GM12864 (cell line): Measurements from ENCODE around the gene NPPB.

Experiments
- DNase-seq: peaks from one replicate; pipeline ENCODE4 v3.0.0-alpha.2; 2011; ENCODE audit warnings: low read depth
- H3K4me3 ChIP-seq: 2 replicates; pipeline ENCODE4 v1.5.1; 2011; ENCODE audit warnings: mild to moderate bottlenecking, low read depth, low read length, control low read depth
- TF ChIP-seq, protein P1 (sequence below): IDR thresholded peaks from 2 replicates; pipeline ENCODE4 v1.5.1; 2011; ENCODE audit warnings: low read depth, mild to moderate bottlenecking, moderate library complexity, low read length, control low read depth, inconsistent platforms; ENCODE audit errors: missing control alignments

The NPPB gene

DNA sequence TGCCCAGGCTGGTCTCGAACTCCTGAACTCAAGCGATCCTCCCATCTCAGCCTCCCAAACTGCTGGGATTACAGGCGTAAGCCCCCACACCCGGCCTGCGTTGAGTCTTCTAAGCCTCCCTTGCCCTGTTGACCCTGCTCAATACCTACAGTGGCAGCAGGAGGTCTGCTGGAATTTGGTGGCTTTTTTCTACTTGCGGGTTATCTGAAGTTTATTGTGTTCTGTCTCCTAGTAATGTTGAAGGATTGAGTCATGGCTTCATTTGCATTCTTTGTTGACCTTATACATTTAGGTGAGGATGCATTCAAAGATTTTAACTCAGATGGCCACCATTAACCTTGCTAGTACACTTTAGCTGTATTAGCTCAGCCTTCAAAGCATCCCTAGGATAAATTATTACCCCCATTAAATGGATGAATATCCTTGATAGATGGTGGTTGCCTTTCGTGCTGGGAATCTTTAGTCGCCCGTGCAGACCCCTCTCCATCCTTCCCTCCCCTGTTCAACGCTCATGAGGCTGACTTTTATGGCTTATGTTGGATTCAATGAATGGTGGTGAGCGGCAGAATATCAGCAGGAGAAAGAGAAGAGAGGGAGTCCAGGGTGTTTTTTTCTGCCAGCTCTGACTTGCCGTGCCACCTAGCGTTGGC is 9.7 kb upstream of the NPPB start:
- DNase-seq = no peak
- TF ChIP-seq, protein P1, sequence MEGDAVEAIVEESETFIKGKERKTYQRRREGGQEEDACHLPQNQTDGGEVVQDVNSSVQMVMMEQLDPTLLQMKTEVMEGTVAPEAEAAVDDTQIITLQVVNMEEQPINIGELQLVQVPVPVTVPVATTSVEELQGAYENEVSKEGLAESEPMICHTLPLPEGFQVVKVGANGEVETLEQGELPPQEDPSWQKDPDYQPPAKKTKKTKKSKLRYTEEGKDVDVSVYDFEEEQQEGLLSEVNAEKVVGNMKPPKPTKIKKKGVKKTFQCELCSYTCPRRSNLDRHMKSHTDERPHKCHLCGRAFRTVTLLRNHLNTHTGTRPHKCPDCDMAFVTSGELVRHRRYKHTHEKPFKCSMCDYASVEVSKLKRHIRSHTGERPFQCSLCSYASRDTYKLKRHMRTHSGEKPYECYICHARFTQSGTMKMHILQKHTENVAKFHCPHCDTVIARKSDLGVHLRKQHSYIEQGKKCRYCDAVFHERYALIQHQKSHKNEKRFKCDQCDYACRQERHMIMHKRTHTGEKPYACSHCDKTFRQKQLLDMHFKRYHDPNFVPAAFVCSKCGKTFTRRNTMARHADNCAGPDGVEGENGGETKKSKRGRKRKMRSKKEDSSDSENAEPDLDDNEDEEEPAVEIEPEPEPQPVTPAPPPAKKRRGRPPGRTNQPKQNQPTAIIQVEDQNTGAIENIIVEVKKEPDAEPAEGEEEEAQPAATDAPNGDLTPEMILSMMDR = no peak
- no peak overlapping the region for H3K4me3 ChIP-seq

DNA sequence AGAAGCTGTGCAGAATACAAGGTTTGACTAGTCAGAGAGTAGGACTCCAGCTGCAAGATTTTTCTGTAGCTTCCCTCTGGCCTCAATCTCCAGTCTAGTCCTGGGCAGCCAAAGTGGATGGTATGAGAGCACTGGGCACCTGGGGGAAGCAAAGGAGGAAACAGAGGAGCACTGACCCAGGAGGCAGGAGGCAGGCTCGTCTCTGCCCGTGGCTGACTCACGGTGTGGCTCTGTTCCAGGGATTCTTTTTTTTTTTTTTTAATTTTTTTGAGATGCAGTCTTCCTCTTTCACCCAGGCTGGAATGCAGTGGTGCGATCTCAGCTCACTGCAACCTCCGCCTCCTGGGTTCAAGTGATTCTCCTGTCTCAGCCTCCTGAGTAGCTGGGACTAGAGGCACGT is 4.1 kb upstream of the NPPB start:
- H3K4me3 ChIP-seq = no peak overlapping the region
- TF ChIP-seq, protein P1 = no peak
- DNase-seq = no peak

DNA sequence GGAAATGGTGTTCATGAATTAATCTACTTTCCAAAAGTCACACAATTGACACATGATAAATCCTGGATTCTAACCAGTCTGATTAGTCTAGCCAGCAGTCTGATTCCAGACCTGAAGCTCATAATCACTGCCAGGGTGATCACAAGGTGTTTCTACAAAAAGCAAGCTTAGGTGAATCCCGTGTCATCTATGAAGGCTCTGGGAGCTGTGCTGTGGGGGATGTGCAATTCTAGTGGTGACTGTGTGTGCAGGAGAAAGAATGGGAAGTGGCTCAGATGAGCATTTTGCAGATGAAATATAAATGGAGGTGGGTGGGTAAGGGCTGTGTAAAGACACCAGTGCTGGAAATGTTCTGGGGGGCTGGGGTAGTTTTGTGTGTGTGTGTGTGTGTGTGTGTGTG is 1.8 kb upstream of the NPPB start:
- no peak overlapping the region for H3K4me3 ChIP-seq
- TF ChIP-seq, protein P1 = no peak
- DNase-seq = no peak

DNA sequence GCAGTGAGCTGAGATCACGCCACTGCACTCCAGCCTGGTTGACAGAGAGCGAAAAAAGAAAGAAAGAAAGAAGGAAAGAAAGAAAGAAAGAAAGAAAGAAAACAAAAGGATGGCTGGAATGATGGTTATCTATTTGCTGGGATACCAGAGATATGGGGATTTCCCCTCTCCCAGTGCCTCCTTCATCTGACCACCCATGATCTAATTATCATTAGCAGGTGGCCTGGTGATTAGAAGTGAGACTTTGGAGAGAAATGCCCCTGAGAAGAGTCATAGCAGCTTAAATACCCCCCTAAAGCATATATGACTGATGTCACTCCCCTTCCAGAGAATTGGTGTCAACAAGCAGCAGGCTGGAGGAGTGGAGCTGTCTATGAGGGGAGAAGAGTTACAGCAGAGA is 1.3 kb upstream of the NPPB start:
- no peak for DNase-seq
- TF ChIP-seq, protein P1 = no peak
- no peak overlapping the region for H3K4me3 ChIP-seq

DNA sequence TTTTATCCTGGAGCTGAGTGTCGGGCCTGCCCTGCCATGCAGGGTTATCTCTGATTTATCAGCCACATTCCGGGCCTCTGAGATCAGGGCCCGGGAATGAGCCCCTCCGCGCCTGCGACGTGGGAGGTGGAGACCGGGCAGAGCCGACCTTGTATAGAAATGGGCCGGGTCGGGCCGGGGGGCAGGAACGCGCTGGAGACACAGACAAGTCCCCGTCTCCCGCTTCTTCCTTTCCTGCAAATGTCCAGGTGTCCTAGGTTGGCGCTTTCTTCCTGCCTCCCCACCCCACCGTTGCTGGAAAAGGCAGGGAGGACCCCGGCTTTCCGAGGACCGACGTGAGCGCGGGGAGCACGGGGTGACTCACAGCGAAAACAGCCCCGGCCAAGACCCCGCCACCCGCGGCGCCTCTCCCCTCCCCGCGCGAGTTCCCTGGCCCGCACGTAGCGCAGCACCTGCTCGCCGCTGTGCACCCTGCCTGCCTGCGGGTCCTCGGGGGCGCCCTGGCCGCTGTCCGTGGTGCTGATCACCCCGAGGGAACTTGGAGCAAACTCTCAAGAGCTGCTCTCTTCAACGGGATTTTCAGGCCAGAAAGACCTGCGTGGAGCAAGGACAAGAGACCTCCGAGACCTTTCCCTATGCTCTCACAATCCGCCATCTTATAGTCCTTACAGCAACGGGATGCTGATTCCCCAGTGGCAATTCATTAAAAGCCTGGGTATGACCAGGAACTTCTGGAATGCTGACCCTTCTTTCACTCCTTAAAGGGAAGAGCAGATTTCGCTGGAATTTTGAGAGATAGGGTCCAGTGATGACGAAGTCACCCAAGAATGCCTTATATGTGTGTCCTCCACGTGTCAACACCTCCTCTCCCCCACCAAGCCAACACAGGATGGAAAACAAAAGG is 475 bp upstream of the NPPB start:
- H3K4me3 ChIP-seq = no peak overlapping the region
- no peak for DNase-seq
- TF ChIP-seq, protein P1 = peak; percentile 26

DNA sequence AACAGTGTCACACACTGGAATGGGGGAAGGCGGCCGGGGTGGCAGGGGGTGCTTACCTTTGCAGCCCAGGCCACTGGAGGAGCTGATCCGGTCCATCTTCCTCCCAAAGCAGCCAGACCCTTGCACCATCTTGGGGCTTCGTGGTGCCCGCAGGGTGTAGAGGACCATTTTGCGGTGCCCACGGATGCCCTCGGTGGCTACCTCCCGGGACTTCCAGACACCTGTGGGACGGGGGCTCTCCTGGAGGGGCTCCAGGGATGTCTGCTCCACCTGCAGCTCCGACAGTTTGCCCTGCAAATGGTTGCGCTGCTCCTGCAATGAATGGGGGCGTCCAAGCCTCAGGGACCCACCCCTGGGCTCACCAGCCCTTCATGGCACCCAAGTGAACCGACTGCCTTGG is 587 bp downstream of the NPPB start:
- TF ChIP-seq, protein P1 = no peak
- DNase-seq = no peak
- H3K4me3 ChIP-seq = no peak overlapping the region
